Activated gamma-delta T cell (primary cell): ENCODE measurements around the gene MAST4.
"Not testable (repeated sequence)": the region's sequence is repeated elsewhere in the genome, so short reads cannot be mapped to it uniquely, and the experiment has no call there.

Experiments
- DNase-seq: peaks from one replicate; lab custom pipeline; 2025; lab: John Stamatoyannopoulos, UW

Gene MAST4

DNA sequence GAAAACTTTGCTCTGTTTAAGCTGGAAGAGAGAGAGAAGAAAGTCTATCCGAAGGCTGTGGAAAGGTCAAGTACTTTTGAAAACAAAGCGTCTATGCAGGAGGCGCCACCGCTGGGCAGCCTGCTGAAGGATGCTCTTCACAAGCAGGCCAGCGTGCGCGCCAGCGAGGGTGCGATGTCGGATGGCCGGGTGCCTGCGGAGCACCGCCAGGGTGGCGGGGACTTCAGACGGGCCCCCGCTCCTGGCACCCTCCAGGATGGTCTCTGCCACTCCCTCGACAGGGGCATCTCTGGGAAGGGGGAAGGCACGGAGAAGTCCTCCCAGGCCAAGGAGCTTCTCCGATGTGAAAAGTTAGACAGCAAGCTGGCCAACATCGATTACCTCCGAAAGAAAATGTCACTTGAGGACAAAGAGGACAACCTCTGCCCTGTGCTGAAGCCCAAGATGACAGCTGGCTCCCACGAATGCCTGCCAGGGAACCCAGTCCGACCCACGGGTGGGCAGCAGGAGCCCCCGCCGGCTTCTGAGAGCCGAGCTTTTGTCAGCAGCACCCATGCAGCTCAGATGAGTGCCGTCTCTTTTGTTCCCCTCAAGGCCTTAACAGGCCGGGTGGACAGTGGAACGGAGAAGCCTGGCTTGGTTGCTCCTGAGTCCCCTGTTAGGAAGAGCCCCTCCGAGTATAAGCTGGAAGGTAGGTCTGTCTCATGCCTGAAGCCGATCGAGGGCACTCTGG lies 567.8 kb downstream of the MAST4 start:
- DNase-seq, result peak; percentile 18

DNA sequence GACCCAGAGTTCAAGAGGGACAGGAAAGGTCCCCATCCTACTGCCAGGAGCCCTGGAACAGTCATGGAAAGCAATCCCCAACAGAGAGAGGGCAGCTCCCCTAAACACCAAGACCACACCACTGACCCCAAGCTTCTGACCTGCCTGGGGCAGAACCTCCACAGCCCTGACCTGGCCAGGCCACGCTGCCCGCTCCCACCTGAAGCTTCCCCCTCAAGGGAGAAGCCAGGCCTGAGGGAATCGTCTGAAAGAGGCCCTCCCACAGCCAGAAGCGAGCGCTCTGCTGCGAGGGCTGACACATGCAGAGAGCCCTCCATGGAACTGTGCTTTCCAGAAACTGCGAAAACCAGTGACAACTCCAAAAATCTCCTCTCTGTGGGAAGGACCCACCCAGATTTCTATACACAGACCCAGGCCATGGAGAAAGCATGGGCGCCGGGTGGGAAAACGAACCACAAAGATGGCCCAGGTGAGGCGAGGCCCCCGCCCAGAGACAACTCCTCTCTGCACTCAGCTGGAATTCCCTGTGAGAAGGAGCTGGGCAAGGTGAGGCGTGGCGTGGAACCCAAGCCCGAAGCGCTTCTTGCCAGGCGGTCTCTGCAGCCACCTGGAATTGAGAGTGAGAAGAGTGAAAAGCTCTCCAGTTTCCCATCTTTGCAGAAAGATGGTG lies 568.8 kb downstream of the MAST4 start:
- DNase-seq, result no peak

DNA sequence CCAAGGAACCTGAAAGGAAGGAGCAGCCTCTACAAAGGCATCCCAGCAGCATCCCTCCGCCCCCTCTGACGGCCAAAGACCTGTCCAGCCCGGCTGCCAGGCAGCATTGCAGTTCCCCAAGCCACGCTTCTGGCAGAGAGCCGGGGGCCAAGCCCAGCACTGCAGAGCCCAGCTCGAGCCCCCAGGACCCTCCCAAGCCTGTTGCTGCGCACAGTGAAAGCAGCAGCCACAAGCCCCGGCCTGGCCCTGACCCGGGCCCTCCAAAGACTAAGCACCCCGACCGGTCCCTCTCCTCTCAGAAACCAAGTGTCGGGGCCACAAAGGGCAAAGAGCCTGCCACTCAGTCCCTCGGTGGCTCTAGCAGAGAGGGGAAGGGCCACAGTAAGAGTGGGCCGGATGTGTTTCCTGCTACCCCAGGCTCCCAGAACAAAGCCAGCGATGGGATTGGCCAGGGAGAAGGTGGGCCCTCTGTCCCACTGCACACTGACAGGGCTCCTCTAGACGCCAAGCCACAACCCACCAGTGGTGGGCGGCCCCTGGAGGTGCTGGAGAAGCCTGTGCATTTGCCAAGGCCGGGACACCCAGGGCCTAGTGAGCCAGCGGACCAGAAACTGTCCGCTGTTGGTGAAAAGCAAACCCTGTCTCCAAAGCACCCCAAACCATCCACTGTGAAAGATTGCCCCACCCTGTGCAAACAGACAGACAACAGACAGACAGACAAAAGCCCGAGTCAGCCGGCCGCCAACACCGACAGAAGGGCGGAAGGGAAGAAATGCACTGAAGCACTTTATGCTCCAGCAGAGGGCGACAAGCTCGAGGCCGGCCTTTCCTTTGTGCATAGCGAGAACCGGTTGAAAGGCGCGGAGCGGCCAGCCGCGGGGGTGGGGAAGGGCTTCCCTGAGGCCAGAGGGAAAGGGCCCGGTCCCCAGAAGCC lies 569.6 kb downstream of the MAST4 start:
- peak; percentile 59 for DNase-seq

DNA sequence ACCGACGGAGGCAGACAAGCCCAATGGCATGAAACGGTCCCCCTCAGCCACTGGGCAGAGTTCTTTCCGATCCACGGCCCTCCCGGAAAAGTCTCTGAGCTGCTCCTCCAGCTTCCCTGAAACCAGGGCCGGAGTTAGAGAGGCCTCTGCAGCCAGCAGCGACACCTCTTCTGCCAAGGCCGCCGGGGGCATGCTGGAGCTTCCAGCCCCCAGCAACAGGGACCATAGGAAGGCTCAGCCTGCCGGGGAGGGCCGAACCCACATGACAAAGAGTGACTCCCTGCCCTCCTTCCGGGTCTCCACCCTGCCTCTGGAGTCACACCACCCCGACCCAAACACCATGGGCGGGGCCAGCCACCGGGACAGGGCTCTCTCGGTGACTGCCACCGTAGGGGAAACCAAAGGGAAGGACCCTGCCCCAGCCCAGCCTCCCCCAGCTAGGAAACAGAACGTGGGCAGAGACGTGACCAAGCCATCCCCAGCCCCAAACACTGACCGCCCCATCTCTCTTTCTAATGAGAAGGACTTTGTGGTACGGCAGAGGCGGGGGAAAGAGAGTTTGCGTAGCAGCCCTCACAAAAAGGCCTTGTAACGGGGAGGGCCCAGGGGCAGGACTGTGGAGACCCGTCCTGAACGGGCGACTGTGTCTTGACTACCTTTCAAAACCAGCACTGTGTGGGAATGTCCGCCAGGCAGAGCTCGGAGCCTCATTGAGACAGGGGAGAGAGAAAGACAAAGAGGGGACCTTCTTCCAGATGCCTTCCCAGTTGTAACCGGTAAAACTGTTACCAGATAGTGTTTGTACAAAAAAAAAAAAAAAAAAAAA lies 570.5 kb downstream of the MAST4 start:
- DNase-seq, result peak; percentile 46

DNA sequence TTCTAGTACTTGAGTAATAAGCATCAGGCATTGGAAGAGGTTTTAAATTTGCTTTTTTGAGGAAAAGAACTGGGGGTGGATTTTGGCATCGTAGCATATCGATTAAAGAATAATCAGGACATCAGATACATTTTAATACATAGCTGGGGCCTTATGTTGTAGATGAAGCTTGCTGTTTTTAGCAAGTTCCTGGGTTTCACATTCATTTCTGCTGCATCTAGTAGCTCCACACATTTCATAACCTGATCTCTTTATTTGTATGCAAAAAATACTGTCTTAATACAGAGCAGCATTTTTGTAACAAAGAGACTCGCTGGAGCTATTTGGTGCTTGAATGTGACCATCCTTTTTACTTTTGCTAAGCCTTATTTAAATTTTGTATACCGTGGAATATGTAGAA lies 571.9 kb downstream of the MAST4 start:
- DNase-seq, result no peak

DNA sequence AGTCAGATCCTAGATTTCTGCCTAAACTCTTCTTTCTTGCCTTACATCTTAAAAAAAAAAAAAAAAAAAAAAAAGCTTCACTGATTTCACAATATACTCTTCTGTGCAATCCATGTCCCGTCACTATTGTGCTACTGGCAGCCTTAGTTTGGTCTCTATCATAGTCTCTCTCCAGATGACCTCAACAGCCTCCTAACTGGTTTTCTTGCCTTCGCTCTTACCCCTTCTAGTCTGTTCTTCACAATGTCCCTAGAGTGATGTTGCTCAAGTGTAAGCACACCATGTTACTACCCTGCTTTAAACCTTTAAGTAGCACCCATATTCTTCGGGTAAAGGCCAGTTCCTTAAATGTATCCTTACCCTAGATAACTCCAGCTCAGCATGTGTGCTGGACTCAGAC lies 574.6 kb downstream of the MAST4 start:
- no peak for DNase-seq

DNA sequence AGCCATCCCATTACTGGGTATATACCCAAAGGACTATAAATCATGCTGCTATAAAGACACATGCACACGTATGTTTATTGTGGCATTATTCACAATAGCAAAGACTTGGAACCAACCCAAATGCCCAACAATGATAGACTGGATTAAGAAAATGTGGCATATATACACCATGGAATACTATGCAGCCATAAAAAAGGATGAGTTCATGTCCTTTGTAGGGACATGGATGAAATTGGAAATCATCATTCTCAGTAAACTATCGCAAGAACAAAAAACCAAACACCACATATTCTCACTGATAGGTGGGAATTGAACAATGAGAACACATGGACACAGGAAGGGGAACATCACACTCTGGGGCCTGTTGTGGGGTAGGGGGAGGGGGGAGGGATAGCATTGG lies 577.2 kb downstream of the MAST4 start:
- not testable (repeated sequence) for DNase-seq

DNA sequence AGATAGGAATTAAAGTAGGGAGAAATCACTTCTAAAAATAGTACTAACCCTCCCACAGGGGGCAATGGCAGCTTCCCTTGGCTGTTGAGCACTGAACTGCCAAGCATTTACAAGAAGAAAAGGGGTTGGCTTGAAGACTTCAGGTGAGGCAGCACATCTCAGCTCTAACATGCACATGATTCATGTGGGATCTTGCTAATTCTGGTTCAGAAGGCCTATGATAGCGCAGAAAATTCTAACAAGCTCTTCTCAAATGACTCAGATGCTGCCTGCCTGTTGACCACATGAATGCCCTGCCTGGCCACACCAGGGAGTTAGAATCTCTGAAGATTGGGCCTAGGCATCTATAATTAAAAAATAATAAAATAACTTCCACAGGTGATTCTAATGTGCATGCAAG lies 577.8 kb downstream of the MAST4 start:
- no peak for DNase-seq

DNA sequence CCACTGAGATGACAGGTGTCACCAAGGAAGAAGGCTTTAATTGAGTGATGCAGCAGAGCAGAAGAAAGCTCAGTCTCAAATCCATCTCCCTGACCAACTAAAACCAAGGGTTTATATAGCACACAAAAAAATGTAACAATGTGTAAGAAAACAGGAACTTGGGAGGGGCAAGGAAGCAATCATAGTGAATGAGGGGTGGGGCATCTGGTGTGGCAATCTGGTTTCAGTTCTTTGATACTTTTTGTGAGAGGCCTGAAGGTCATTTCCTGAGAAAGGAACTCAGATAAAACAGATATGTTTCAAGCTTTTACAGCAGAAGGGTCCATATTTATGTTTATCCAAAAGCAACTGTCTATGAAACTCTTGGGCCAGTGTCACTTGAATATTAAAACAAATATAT lies 580.7 kb downstream of the MAST4 start:
- DNase-seq, result no peak

DNA sequence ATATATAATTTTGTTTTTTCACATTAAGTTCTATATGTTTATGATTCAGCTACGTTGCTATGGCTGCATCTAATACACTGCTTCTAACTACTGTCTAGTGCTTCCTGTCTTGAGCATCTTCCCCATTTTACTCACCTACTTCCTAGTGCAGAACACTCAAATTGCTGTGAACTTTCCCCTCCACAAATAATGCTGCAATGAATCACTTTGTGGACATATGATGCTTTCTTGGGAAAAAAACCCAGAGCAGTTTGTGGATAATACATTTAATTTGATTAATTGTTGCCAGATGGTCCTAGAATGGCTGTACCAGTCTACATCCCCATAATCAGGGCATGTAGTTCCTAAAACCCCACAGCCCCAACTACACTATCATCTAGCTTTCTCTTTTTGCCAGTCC lies 581.9 kb downstream of the MAST4 start:
- DNase-seq, result no peak

DNA sequence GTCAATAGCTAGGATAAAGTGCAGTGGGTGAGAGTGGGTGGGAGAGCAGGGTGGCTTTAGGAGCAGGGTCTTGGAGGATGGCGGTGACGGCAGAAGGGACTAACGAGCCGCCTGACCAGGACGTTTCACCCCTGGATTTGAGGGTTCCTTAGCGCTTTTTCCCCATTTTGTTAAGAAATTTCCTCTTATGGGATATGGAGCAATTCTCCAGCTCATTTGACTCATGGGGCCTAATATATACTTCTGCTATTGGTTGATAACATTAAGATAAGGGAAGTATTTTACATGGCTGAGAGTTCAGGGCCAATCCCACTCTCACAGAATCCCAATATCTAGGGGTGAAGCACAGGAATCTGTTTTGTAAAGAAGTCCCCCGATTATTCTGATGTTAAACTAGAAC lies 582.8 kb downstream of the MAST4 start:
- no peak for DNase-seq

DNA sequence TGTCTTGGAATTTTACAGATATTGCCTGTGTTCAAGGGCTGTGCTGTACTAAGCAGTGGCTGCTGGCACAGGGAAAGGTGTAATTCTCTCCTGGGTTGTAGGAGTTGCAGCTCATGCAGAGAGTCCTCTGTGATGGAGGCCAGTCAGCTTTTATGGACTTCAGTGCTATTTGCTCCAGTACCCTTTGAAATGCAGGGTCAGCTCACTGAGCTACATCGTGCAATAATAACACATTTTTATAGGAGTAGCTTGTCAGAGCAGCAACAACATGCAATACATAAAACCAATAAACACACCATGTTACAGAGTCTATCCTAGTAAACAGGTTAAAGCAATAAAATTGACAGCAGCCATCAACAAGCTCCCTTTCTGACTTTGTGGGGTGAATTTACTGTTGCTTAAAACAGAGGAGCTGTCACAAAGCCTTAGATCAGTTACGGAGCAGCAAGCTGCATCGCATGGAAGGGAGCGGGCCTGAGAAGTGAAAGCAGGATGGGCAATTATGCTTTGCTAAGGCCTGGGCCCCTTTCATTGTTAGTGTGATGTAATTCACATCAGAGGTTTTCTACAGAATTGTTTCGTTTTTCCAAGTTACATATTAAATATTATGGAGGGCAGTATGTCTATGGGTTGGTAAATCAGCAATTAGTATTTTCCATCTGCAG lies 583.6 kb downstream of the MAST4 start:
- DNase-seq, result no peak

DNA sequence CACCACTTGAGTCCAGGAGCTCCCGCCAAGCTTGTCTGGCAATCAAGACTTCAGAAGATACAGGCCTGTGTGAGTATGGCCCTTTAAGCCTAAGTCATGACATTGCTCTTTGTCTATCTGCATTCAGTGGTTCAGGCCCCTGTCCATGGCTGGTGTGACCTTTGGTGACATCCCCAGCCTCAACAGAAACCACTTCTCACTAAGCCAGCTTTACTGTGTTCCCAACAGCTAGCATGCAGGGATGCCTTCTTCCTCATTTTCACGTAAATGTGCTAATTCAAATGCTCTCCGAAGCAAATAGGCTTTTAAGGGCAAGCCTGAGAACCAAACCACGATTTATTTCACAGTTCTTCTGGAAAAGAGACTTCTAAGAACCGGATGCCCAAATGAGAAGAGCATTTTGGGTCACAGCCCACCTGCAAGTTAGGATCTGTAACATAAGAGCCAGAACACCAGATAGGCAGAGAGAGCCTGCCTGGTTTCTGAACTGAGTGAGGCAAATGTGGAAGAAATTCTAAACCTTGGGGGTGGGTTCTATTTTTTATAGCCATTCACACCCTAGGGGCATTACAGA lies 585.5 kb downstream of the MAST4 start:
- DNase-seq, result no peak

DNA sequence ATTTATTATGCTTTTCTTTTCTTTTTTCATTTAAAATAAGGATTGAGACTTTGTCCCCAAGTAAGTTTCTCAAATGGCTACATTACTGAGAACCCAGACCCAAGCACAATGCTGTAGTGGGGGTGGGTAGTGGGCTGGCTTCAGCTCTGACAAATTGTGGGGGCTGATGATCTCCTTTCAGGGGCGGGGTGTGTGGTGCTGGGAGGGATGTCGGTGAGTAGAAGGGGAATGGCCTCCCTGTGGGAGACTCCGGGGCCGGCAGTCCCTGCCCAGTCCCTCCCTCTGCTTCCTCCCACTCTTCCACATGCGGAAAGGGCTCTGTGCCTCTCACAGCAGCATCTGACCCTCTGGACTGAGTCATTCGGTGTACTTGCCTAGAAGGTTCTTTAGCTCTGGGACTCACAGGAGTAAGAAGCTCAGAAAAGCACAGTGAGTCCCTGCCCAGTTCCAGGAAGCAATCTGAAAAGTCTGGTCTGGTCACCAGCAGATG lies 586.2 kb downstream of the MAST4 start:
- no peak for DNase-seq

DNA sequence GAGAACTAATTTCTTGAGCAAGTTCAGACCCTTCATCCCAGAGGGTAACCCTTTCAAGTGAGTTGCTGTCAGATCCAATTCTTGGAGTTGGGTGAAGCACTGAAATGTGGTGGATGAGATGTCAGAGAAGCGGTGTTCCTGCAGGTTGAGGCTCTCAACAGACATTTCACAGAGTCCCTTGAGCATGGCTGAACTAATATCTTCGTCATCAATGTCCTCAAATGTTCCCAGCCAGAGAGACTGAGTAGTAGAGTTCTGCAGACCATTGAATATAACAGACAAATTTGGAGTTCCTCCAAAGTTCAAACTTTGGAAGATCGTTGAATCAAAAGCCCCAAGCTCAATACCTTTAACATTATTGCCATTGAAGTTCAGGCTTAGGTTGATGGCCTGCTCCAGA lies 587.7 kb downstream of the MAST4 start:
- no peak for DNase-seq

DNA sequence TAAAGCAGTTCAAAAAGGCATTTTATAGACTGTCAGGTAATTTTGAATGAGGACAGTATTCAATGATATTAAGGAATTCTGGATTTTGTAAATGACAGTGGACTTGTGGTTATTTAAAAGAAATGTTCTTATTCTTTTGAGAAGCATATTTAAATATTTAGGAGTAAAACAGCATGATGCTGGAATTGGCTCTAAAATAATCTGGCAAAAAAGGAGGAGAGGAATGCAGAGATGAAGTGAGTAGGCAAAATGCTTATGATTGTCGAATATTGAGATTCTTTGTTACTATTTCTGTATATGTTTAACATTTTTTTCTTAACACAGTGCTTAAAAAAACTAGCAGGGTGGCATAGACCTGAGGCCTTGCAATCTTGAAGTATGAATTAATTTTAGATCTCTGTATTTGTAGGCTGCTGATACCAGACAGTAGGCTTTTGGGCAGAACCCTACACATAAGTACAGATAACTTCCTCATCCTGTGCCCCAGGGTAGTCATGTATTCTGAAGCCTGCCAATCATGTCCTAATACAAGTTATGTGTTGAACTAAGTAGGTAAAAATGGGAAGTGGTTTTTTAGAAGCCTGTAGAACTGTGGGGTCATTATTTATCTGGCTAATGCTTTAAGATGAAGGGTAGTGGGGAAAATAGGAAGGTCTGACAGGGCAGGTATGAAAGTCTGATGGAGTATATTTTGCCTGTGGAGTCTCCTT lies 591.0 kb downstream of the MAST4 start:
- DNase-seq, result no peak

DNA sequence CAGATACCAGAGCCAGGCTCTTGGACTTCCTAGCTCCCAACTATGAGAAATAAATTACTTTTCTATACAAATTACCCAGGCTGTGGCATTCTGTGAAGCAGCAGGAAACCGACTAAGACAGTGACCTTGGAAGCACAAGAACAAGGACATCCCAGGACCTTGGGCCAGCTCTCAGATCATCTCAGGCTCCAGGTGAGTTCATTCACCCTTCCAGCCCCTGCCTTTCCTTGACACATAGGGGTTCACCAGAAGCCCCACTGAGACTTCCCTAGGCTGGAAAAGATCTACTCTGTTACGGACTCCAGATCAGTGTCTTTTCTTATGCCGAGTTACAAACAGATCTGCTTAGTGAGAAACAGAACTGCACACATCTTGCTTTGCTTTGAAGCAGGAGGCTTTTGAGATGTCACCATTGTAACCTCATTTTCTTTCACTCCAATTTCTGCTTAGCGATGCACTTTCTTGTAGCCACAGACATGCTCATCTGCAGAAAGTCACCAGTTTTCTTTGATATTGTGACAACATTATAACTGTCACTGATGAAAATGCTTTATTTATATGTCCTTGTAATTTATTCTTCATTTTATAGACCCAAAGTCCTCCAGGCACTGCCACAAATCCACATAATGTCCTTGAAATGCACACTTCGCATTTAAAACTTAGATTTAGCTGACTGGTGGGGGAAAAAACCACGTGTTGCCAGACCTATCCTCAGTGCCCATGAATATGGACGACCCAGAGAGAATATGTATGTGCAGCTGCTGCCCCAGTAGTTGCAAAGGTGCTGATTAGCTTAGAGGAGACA lies 592.3 kb downstream of the MAST4 start:
- no peak for DNase-seq

DNA sequence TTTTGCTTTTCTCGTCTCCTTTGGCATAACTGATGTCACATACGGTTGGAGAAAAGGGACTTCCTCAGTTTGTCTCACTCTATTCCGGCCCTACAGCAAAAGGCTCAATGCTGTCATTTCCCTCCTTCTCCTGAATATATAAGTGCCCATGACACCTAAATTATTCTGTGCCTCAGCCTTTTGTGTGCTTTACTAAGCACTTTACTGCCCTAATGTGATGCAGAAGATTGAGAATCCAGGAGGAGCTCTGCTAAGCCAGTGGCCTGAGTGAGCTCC lies 592.8 kb downstream of the MAST4 start:
- no peak for DNase-seq

DNA sequence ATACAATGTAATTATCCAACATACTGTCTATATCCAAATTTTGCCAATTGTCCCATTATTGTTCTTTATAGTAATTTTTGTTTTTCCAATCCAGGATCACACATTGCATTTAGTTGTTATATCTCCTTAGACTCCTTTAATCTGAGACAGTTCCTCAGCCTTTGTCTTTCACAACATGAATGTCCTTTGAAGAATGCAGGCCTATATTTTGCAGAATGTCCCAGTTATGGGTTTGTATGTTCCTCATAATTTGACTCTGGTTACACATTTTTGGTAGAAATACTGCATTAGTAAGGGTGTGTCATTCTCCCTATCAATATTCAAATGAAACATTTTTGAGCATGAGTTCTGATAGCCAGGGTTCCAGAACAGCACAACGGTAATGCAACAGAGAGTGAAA lies 593.7 kb downstream of the MAST4 start:
- DNase-seq, result no peak
